Gastroesophageal sphincter (tissue), 3 donors: ENCODE results near the gene SPEF2.

Experiments used
- CTCF ChIP-seq, 4 experiments: fragments of 200-600 bp in 2 of 4; fragments of 450-650 bp in 2 of 4; sonication (generic) in 1 of 4; IDR thresholded peaks; one replicate each; pipeline ENCODE4 v1.5.1; 2017 to 2019; ENCODE audit warnings: antibody characterized with exemption in 4 of 4, mild to moderate bottlenecking in 2 of 4, moderate library complexity in 2 of 4
- POLR2A ChIP-seq, 2 donors: fragments of 450-650 bp; IDR thresholded peaks; one replicate each; pipeline ENCODE4 v1.6.1; 2017; ENCODE audit warnings: antibody characterized with exemption in 2 of 2, mild to moderate bottlenecking in 2 of 2, moderate library complexity in 1 of 2

- TF ChIP-seq CTCF (IDR thresholded peaks at IDR 0.05) (no peak), POLR2A (IDR thresholded peaks at IDR 0.05) (no peak)
Observed at GRCh38 chr5:35593338-35593737, 24.3 kb upstream of the SPEF2 start.
